HEK293T (cell line): ENCODE data around the gene TBC1D22B.
"Not testable (repeated sequence)": the region's sequence is repeated elsewhere in the genome, so short reads cannot be mapped to it uniquely, and the experiment has no call there.

ENCODE experiments used
- CTCF ChIA-PET: fragments of 350-600 bp; formaldehyde crosslinking; extraction: SDS; loops from one replicate; lab custom pipeline; 2021; ENCODE audit warnings: antibody characterized with exemption, inconsistent platforms; lab: Yijun Ruan, JAX
- POLR2A ChIA-PET: fragments of 350-600 bp; formaldehyde crosslinking; extraction: SDS; loops from one replicate; lab custom pipeline; 2020; ENCODE audit warnings: antibody characterized with exemption, inconsistent platforms; lab: Yijun Ruan, JAX
- DNase-seq: peaks from one replicate; pipeline ENCODE4 v3.0.0; 2012; ENCODE audit warnings: mixed read lengths; ENCODE audit errors: extremely low spot score
- ARNT ChIP-seq: fragments of 450-650 bp; IDR thresholded peaks from 2 replicates; pipeline ENCODE4 v1.6.1; 2017; ENCODE audit warnings: mild to moderate bottlenecking
- BHLHE40 ChIP-seq: fragments of 450-650 bp; IDR thresholded peaks from 2 replicates; pipeline ENCODE4 v1.6.1; 2016; ENCODE audit warnings: mild to moderate bottlenecking, moderate library complexity, borderline replicate concordance
- CTBP1 ChIP-seq: fragments of 450-650 bp; IDR thresholded peaks from 2 replicates; pipeline ENCODE4 v1.6.1; 2016; ENCODE audit warnings: borderline replicate concordance
- ELF4 ChIP-seq: fragments of 450-650 bp; IDR thresholded peaks from 2 replicates; pipeline ENCODE4 v1.6.1; 2017; ENCODE audit warnings: antibody characterized with exemption
- FOXA1 ChIP-seq: fragments of 450-650 bp; IDR thresholded peaks from 2 replicates; pipeline ENCODE4 v1.6.1; 2016; ENCODE audit warnings: mild to moderate bottlenecking
- FOXK2 ChIP-seq: fragments of 450-650 bp; IDR thresholded peaks from 2 replicates; pipeline ENCODE4 v1.6.1; 2016; ENCODE audit warnings: mild to moderate bottlenecking
- FOXM1 ChIP-seq: fragments of 450-650 bp; IDR thresholded peaks from 2 replicates; pipeline ENCODE4 v1.6.1; 2017; ENCODE audit warnings: mild to moderate bottlenecking, borderline replicate concordance
- HDGF ChIP-seq: fragments of 450-650 bp; IDR thresholded peaks from 2 replicates; pipeline ENCODE4 v1.6.1; 2017; ENCODE audit warnings: antibody characterized with exemption, borderline replicate concordance
- L3MBTL2 ChIP-seq: fragments of 450-650 bp; conservative IDR thresholded peaks from 2 replicates; pipeline ENCODE4 v1.6.1; 2016; ENCODE audit warnings: mild to moderate bottlenecking
- LEF1 ChIP-seq: fragments of 450-650 bp; IDR thresholded peaks from 2 replicates; pipeline ENCODE4 v1.6.1; 2017; ENCODE audit warnings: mild to moderate bottlenecking, borderline replicate concordance
- NFRKB ChIP-seq: fragments of 450-650 bp; IDR thresholded peaks from 2 replicates; pipeline ENCODE4 v1.6.1; 2016; ENCODE audit warnings: mild to moderate bottlenecking, moderate library complexity
- PKNOX1 ChIP-seq: fragments of 450-650 bp; IDR thresholded peaks from 2 replicates; pipeline ENCODE4 v1.6.1; 2016
- SP1 ChIP-seq: fragments of 450-650 bp; IDR thresholded peaks from 2 replicates; pipeline ENCODE4 v1.6.1; 2017
- SUZ12 ChIP-seq: fragments of 450-650 bp; IDR thresholded peaks from 2 replicates; pipeline ENCODE4 v1.6.1; 2016; ENCODE audit warnings: mild to moderate bottlenecking
- TARDBP ChIP-seq: fragments of 450-650 bp; IDR thresholded peaks from 2 replicates; pipeline ENCODE4 v1.6.1; 2016
- ZNF384 ChIP-seq: fragments of 450-650 bp; IDR thresholded peaks from 2 replicates; pipeline ENCODE4 v1.6.1; 2016

The TBC1D22B gene

DNA sequence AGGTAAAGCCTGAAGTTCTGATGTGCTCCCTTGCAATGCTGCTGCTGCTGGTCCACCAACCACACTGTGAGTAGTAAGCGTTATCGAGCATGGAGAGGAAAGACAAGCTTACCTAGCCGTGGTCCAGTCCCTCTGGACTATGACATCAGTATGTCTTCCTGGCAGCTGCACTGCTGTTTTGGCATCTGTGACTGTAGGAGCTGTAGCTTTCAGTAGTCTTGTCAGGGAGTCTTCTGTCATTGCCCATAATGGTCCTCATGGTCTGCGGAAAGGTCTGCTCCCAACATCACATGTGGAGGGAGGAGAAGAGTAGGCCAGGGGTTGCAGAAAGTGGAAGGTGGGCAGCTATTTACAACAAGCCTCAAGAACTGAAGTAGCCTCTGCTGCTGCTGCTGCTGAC, 27.2 kb downstream of the TBC1D22B start:
- ChIA-PET CTCF (no interaction called here), POLR2A (no interaction called here)
- no peak for TF ChIP-seq SUZ12
- DNase-seq: no peak

- CTCF ChIA-PET: no interaction called here
- no peak for DNase-seq
- POLR2A ChIA-PET: no interaction called here
- TF ChIP-seq SP1: no peak
- no peak for TF ChIP-seq ELF4
- no peak for TF ChIP-seq FOXA1
- no peak for TF ChIP-seq FOXM1
- no peak for TF ChIP-seq LEF1
- no peak for TF ChIP-seq TARDBP
- TF ChIP-seq NFRKB: no peak
- TF ChIP-seq PKNOX1: no peak
These were observed 28.3 kb downstream of the TBC1D22B start for GRCh38 chr6:37285861-37286311.

DNA sequence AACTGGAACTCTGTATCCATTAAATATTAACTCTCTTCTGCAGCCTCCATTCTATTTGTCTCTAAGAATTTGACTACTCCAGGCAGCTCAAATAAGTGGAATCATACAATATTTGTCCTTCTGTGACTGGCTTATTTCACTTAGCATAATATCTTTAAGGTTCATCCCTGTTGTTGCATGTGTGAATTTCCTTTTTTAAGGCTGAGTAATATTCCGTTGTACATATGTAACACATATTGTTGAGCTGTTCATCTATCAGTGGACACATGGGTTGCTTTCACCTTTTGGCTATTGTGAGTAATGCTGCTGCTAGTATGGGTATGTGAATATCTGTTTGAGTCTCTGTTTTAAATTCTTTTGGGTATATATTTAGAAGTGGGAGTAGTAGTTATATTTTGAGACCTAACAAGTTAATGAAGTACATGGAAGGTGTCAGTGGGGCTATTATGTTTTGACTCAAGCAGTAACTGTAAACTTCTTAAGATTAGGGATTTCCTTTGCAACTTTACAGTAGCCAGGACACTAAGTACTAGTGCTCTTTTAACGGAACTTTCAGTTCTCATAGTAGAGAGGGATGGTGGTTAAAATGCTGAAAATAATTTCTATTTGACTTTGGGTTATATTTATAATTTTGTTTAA, 30.1 kb downstream of the TBC1D22B start:
- ChIA-PET POLR2A (no interaction called here), CTCF (interaction anchor here (0.6 kb wide), 1 partner anchor 29 kb away, joined by 9 read pairs; no protein-coding TSS in a partner anchor)
- DNase-seq: no peak
- no peak for TF ChIP-seq PKNOX1
- no peak for TF ChIP-seq SUZ12
- TF ChIP-seq ELF4: no peak
- no peak for TF ChIP-seq LEF1
- no peak for TF ChIP-seq HDGF
- TF ChIP-seq FOXA1: no peak
- no peak for TF ChIP-seq ZNF384
- no peak for TF ChIP-seq SP1
- TF ChIP-seq CTBP1: no peak

GRCh38 chr6:37288247-37288646, 30.7 kb downstream of the TBC1D22B start:
- TF ChIP-seq CTBP1 (no peak), L3MBTL2 (no peak), ELF4 (no peak), TARDBP (no peak), BHLHE40 (no peak), LEF1 (no peak), NFRKB (no peak), FOXM1 (no peak), FOXK2 (no peak), HDGF (no peak), ZNF384 (no peak), FOXA1 (no peak), SUZ12 (no peak), SP1 (no peak), ARNT (no peak), PKNOX1 (no peak)
- CTCF ChIA-PET: no interaction called here

DNA sequence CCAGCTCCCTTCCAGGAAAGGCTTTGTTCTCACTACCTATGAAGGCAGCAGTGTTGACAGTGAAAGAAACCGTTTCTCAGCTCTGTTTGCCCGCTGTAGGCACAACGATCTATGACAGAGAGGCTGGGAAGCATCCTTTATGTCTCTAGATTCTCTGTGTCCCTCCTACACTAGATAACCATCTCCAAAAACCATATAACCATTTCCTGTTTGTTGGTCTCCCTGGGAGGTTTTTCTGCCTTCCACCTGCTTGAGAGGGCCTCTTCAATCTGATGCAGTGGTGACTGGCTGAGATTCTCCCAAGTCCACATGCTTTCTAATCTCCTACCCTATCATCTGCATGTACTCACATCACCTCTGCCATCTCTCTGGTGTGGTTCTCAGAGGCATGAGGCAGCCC, 32.4 kb downstream of the TBC1D22B start:
- ChIA-PET CTCF (no interaction called here), POLR2A (no interaction called here)
- no peak for DNase-seq
- no peak for TF ChIP-seq FOXM1
- no peak for TF ChIP-seq ARNT
- no peak for TF ChIP-seq BHLHE40
- no peak for TF ChIP-seq TARDBP
- no peak for TF ChIP-seq ELF4
- no peak for TF ChIP-seq CTBP1
- no peak for TF ChIP-seq FOXA1
- no peak for TF ChIP-seq HDGF
- no peak for TF ChIP-seq NFRKB
- no peak for TF ChIP-seq ZNF384
- no peak for TF ChIP-seq SUZ12
- TF ChIP-seq PKNOX1: no peak
- TF ChIP-seq L3MBTL2: no peak
- TF ChIP-seq FOXK2: no peak
- no peak for TF ChIP-seq SP1
- TF ChIP-seq LEF1: no peak

More at GRCh38 chr6:37288247-37288646, 30.7 kb downstream of the TBC1D22B start:
- POLR2A ChIA-PET: no interaction called here
- DNase-seq: no peak

- no peak for DNase-seq
- ChIA-PET CTCF (interaction anchor here (1.8 kb wide), 1 partner anchor 10 kb away, joined by 4 read pairs; no protein-coding TSS in a partner anchor), POLR2A (no interaction called here)
- no peak for TF ChIP-seq SP1
- no peak for TF ChIP-seq FOXK2
- TF ChIP-seq FOXM1: no peak
These were observed 35.9 kb downstream of the TBC1D22B start for GRCh38 chr6:37293426-37293825.

- DNase-seq: not testable (repeated sequence)
- POLR2A ChIA-PET: interaction anchor here (0.6 kb wide), 1 partner anchor 1486 kb away, joined by 4 read pairs; no protein-coding TSS in a partner anchor
- CTCF ChIA-PET: interaction anchor here (1.2 kb wide), 1 partner anchor 17 kb away, joined by 3 read pairs; no protein-coding TSS in a partner anchor
These were observed 40.1 kb downstream of the TBC1D22B start for GRCh38 chr6:37297637-37298036.
